GM18499 (cell line): ENCODE measurements around the gene CCDC85B.
"Not testable (repeated sequence)": the region's sequence is repeated elsewhere in the genome, so short reads cannot be mapped to it uniquely, and the experiment has no call there.

Source experiments
- ATAC-seq: cut with Tn5 transposase; IDR thresholded peaks from one replicate; pipeline ENCODE4 v1.9.1; 2021; ENCODE audit warnings: moderate number of reproducible peaks; ENCODE audit not compliant: insufficient read depth, unreplicated experiment

CCDC85B gene

GRCh38 chr11:65890324-65891218, at the start of gene CCDC85B:
Gene CCDC85B, plus strand, starts transcription at chr11:65890673. Its CDS starts 111 bp downstream, at chr11:65890784.
- ATAC-seq = no peak

- ATAC-seq = no peak
Measured at GRCh38 chr11:65842144-65842543, 48.3 kb upstream of the CCDC85B start.

DNA sequence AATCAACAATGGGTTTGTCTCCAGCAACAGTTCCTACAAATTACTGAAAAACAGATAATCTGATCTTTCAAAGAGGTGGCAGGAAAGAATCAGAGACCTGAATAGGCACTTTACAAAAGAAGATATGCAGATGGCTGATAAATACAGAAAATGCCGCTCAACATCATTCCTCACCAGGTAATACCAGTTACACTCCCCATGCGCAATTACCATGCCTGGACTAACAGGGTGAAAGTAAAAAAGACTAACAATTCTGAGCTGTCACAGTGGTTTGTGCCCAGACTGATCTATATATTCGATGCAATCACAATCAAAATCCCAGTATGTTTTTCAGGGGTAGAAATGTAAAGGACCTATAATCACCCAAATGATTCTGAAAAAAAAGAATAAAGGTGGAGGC, 46.7 kb upstream of the CCDC85B start:
- no peak for ATAC-seq

DNA sequence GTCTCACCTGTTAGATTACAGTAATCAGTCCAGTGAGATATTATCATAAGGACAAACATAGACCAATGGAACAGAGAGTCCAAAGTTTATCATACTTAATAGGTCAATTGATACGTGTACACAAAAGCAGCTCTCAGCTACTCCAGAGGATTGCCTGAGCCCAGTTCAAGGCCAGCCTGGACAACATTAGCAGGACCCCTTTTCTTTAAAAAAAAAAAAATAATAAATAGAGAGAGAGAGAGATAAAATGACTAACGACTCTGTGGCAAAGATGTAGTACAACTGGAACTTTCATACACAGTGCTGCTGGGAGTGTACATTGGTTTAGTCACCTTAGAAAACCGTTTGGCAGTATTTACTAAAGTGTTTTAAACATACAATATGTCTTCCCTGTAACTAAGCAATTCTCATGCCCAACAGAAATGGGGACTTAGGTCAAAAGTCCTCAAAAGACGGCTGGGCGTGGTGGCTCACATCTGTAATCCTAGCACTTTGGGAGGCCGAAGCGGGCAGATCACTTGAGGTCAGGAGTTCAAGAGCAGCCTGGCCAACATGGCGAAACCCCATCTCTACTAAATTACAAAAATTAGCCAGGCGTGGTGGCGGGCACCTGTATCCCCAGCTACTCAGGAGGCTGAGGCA, 46.1 kb upstream of the CCDC85B start:
- no peak for ATAC-seq

DNA sequence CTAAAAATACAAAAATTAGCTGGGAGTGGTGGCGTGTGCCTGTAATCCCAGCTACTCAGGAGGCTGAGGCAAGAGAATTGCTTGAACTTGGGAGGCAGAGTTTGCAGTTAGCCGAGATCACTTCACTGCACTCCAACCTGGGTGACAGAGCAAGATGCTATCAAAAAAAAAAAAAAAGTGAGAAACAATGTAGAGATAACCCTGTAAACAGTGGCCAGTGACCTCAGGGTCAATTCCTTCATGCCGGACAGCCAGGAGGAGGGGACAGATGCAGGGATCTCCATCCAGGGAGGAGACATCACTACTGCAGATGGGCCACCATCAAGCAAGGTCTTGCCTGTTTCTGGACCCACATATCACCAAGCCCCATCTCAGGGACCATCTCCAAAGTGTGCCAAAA, 42.7 kb upstream of the CCDC85B start:
- ATAC-seq = no peak

- ATAC-seq = not testable (repeated sequence)
Measured at GRCh38 chr11:65848693-65849092, 41.8 kb upstream of the CCDC85B start.

DNA sequence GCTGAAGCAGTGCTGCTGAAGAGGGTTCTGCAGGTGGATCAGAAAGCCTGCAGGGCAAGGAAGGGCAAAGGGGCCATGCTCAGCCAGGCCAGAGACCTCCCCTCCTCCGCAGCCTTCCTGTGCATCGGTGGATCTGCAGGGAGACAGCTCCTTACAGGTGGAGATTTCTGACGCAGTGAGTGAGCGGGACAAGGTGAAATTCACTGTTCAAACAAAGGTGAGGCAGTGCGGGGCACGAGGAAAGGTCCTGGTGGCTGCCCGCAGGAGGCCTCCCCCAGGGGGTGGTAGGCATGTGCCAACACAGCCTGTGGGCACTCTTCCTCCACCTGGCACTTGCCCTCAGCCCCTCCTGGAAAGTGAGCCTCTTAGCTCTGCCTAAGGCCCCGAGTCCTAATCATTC, 41.1 kb upstream of the CCDC85B start:
- ATAC-seq = no peak

DNA sequence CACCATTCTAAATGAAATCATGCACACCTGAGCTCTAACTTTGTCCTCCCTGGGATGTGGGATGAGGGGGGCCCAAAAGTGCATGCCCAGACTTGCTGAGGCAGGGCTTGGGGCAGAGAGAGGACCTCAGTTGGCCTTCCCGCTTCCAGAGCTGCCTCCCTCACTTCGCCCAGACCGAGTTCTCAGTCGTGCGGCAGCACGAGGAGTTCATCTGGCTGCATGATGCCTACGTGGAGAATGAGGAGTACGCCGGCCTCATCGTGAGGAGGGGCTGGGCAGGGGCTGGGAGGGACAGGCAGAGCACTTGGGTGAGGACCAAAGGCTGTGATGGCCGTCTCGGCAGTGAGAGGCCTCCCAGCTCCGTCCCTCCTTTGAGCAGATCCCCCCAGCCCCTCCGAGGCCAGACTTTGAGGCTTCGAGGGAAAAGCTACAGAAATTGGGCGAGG, 40.7 kb upstream of the CCDC85B start:
- ATAC-seq = no peak

- no peak for ATAC-seq
Measured at GRCh38 chr11:65850217-65851082, 40.0 kb upstream of the CCDC85B start.

DNA sequence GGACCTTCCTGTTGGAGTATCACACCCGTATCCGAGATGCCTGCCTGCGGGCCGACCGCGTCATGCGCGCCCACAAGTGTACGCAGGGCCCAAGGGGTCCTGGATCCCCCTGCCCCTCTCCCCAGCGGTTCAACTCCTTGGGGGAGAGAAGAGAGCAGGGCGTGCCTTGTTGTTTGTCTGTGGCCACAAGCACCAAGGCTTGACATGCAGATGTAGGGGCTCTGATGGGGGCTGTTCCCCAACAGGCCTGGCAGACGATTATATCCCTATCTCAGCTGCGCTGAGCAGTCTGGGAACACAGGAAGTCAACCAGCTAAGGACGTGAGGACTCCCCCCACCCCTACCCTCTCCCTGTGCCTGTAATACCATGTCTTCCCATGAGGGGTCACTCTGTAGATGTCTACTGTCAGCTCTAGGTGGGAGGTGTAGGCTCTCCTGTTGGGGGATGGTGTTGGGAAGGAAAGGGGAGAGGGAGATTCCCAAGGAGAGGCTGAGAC, 39.3 kb upstream of the CCDC85B start:
- no peak for ATAC-seq

GRCh38 chr11:65851811-65852507, 38.5 kb upstream of the CCDC85B start:
- ATAC-seq = no peak

DNA sequence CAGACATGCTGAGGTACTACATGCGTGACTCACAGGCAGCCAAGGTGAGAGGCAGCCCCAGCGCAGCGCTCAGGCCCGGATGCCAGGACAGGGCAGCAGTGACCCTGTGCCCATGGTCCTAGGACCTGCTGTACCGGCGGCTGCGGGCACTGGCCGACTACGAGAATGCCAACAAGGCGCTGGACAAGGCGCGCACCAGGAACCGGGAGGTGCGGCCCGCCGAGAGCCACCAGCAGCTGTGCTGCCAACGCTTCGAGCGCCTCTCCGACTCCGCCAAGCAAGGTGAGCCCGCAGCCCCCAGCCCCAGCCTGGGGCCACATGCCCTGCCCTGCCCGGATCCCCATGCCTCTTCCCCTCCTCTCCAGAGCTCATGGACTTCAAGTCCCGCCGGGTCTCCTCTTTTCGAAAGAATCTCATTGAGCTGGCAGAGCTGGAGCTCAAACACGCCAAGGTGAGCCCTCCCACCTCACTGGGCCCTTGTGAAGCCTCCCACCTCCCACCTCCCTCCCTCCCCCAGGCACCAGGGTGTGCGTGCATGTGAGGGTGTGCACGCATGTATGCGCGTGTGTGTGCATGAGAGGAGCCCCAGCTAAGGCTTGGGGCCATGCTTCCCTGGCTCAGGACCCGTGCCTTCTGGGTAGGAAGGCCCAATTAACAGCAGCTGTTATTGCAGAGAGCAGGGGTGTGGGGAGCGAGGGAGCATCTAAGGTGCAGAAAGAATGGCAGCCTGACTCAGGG, 37.8 kb upstream of the CCDC85B start:
- no peak for ATAC-seq

DNA sequence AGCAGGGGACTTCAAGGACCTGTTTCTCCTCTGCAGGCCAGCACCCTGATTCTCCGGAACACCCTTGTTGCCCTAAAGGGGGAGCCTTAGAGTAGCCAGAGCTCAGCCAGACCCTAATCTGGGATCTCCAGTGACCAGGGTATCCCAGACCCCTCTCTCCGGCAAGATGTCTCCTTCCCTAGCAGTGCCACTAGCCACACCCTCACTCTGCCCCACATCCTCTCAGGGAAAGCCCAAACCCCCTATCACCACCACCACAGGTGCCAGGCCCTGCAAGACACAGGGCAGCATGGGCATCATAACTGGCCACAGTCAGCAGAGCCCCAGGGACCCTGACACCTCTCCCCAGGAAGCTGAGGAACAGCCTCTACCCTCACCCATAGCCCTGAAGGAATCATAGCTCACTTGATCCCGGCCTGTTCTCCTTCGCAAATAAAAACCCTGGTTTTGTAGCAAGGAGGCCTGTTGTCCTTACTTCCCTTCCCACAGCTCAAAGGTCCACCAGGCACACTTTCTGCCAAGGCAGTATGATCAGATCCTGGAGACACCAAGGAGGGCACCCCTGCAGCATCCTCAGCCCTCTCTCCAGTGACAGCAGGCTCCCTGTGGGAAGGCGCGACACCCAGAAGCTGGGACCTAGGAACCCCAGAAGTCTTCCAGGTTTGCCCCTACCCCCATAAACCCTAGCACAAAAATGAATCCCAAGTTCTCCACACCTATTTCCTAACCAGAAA, 37.1 kb upstream of the CCDC85B start:
- ATAC-seq = no peak

- no peak for ATAC-seq
Measured at GRCh38 chr11:65854161-65854592, 36.3 kb upstream of the CCDC85B start.

GRCh38 chr11:65854852-65855837, 35.3 kb upstream of the CCDC85B start:
- no peak for ATAC-seq

GRCh38 chr11:65855927-65856363, 34.5 kb upstream of the CCDC85B start:
- ATAC-seq = no peak
